Gastroesophageal sphincter (tissue), 4 donors: ENCODE results near the gene ZNF653. TPM values are rescaled to one million over a fixed set of nuclear protein-coding genes. Genes with fewer than 3 reads are reported as not detected.

Experiments used
- ATAC-seq: fragments of 150-250 bp; one replicate; pipeline ENCODE4 v1.9.1; 2016; ENCODE audit warnings: mild to moderate bottlenecking, moderate library complexity
- H3K27ac ChIP-seq, 4 donors: fragments of 200-600 bp; sonication (generic) in 3 of 4; 1 replicate in 3 of 4; 2 replicates in 1 of 4; pipeline ENCODE4 v1.5.1; 2016 to 2019
- H3K27me3 ChIP-seq: fragments of 200-600 bp; sonication (generic); one replicate; pipeline ENCODE4 v1.5.1; 2019
- H3K36me3 ChIP-seq, 2 donors: fragments of 200-600 bp; sonication (generic); one replicate each; pipeline ENCODE4 v1.5.1; 2019; ENCODE audit warnings: control low read depth in 1 of 2
- H3K4me1 ChIP-seq, 3 donors: fragments of 200-600 bp; sonication (generic); 1 replicate in 2 of 3; 2 replicates in 1 of 3; pipeline ENCODE4 v1.5.1; 2016 to 2019; ENCODE audit warnings: control low read depth in 2 of 3
- H3K4me3 ChIP-seq, 2 donors: fragments of 200-600 bp; sonication (generic); one replicate each; pipeline ENCODE4 v1.5.1; 2019; ENCODE audit warnings: mild to moderate bottlenecking in 1 of 2, moderate library complexity in 1 of 2
- H3K9me3 ChIP-seq, 3 donors: fragments of 200-600 bp; sonication (generic); one replicate each; pipeline ENCODE4 v1.5.1; 2017 to 2019; ENCODE audit warnings: control low read depth in 2 of 3
- CTCF ChIP-seq, 4 experiments: fragments of 200-600 bp in 2 of 4; fragments of 450-650 bp in 2 of 4; sonication (generic) in 1 of 4; IDR thresholded peaks; one replicate each; pipeline ENCODE4 v1.5.1; 2017 to 2019; ENCODE audit warnings: antibody characterized with exemption in 4 of 4, mild to moderate bottlenecking in 2 of 4, moderate library complexity in 2 of 4
- EP300 ChIP-seq: sonication (generic); formaldehyde crosslinking; IDR thresholded peaks from one replicate; pipeline ENCODE4 v1.6.1; 2017; ENCODE audit warnings: antibody characterized with exemption, mild to moderate bottlenecking
- POLR2A ChIP-seq, 2 donors: fragments of 450-650 bp; IDR thresholded peaks; one replicate each; pipeline ENCODE4 v1.6.1; 2017; ENCODE audit warnings: antibody characterized with exemption in 2 of 2, mild to moderate bottlenecking in 2 of 2, moderate library complexity in 1 of 2
- POLR2AphosphoS5 ChIP-seq: sonication (generic); formaldehyde crosslinking; IDR thresholded peaks from one replicate; pipeline ENCODE4 v1.6.1; 2017; ENCODE audit warnings: antibody characterized with exemption
- WGBS, 2 donors: methylation state at CpG; one replicate each; pipeline ENCODE4 v1.1.5; 2018; ENCODE audit warnings: low coverage in 1 of 2; 5-methylcytosine and 5-hydroxymethylcytosine counted together
- total RNA-seq, 4 donors: library from RNA; depleted of rRNA; stranded (reverse); fragments of >200 nt; gene quantifications; one replicate each; pipeline ENCODE4 v1.1.0, GENCODE V29; 2016

The ZNF653 gene
- total RNA-seq, 4 donors from 2014 or later: 5.1 to 20.4 (median 10.6) TPM

- 90 to 96% methylated on average over 2 to 4 of the region's 13 CpGs for WGBS, 2 donors
- ATAC-seq: no peak
- Histone ChIP-seq H3K4me1 (peaks cover 0 to 31% (median 15%) of the 10 kb centered on the region in 3 donors), H3K27me3 (peaks cover 72% of the 10 kb centered on the region), H3K9me3 (no peaks in the 10 kb centered on the region), H3K27ac (no peak overlapping the region), H3K36me3 (peaks cover 0 to 71% of the 10 kb centered on the region in 2 donors), H3K4me3 (no peak overlapping the region)
- no peak for TF ChIP-seq POLR2A (IDR thresholded peaks at IDR 0.05)
- TF ChIP-seq EP300: no peak
- no peak for TF ChIP-seq POLR2AphosphoS5
- no peak for TF ChIP-seq CTCF (IDR thresholded peaks at IDR 0.05)
Measured at GRCh38 chr19:11485245-11485837, 20.3 kb downstream of the ZNF653 start.

GRCh38 chr19:11483366-11484111, 22.1 kb downstream of the ZNF653 start:
- TF ChIP-seq POLR2AphosphoS5: no peak
- no peak for TF ChIP-seq CTCF (IDR thresholded peaks at IDR 0.05)
- TF ChIP-seq POLR2A (IDR thresholded peaks at IDR 0.05): no peak
- no peak for TF ChIP-seq EP300
- 100% methylated on average over 1 of the region's 57 CpGs; no CpG with 5 or more reads in 1 of the 2 donors for WGBS, 2 donors
- H3K27me3 ChIP-seq: peaks cover 86% of the 10 kb centered on the region

GRCh38 chr19:11482384-11483050, 23.1 kb downstream of the ZNF653 start:
- peaks cover 3 to 42% (median 24%) of the 10 kb centered on the region in 3 donors for H3K4me1 ChIP-seq
- peaks cover 86% of the 10 kb centered on the region for H3K27me3 ChIP-seq
- H3K4me3 ChIP-seq: peak overlapping the region in 1 of 2 donors; percentile 41
- H3K36me3 ChIP-seq: peaks cover 0 to 42% of the 10 kb centered on the region in 2 donors
- peak overlapping the region in 1 of 4 donors; percentile 38 for H3K27ac ChIP-seq
- 7 to 19% methylated on average over 4 to 7 of the region's 58 CpGs for WGBS, 2 donors
- peak; percentile 83 for ATAC-seq
- TF ChIP-seq POLR2A (IDR thresholded peaks at IDR 0.05): no peak
- TF ChIP-seq POLR2AphosphoS5: peak; percentile 11
- TF ChIP-seq CTCF (IDR thresholded peaks at IDR 0.05): peak in 3 of 4 experiments; percentile 96 to 97 (median 96)
- no peak for TF ChIP-seq EP300
- peaks cover 0 to 5% (median 0%) of the 10 kb centered on the region in 3 donors for H3K9me3 ChIP-seq

More at GRCh38 chr19:11483366-11484111, 22.1 kb downstream of the ZNF653 start:
- ATAC-seq: no peak
- Histone ChIP-seq H3K27ac (no peak overlapping the region), H3K4me1 (peaks cover 3 to 42% (median 24%) of the 10 kb centered on the region in 3 donors), H3K9me3 (peaks cover 0 to 5% (median 0%) of the 10 kb centered on the region in 3 donors), H3K36me3 (peaks cover 0 to 53% of the 10 kb centered on the region in 2 donors), H3K4me3 (no peak overlapping the region)

- Histone ChIP-seq H3K36me3 (peaks cover 0 to 35% of the 10 kb centered on the region in 2 donors), H3K4me1 (peaks cover 3 to 42% (median 24%) of the 10 kb centered on the region in 3 donors), H3K9me3 (peaks cover 0 to 5% (median 0%) of the 10 kb centered on the region in 3 donors), H3K4me3 (peak overlapping the region in 1 of 2 donors; percentile 41), H3K27me3 (peaks cover 79% of the 10 kb centered on the region), H3K27ac (peak overlapping the region in 1 of 4 donors; percentile 38)
- peak; percentile 47 for ATAC-seq
- 0 to 18% methylated on average over 1 to 6 of the region's 50 CpGs for WGBS, 2 donors
- TF ChIP-seq POLR2AphosphoS5 (no peak), CTCF (IDR thresholded peaks at IDR 0.05) (peak in 1 of 4 experiments; percentile 1), EP300 (no peak), POLR2A (IDR thresholded peaks at IDR 0.05) (no peak)
Measured at GRCh38 chr19:11481534-11482383, 23.9 kb downstream of the ZNF653 start.
